DND-41 (cell line): ENCODE measurements around the gene CCDC158.

Experiments
- CTCF ChIP-seq: IDR thresholded peaks from 2 replicates; pipeline ENCODE4 v1.5.1; 2012; ENCODE audit warnings: borderline replicate concordance, low read length, moderate library complexity, mild to moderate bottlenecking; ENCODE audit not compliant: poor library complexity, severe bottlenecking; ENCODE audit errors: extremely low read depth
- EZH2 ChIP-seq: IDR thresholded peaks from 3 replicates; pipeline ENCODE4 v1.6.1; 2012; ENCODE audit warnings: borderline replicate concordance, low read depth, mild to moderate bottlenecking, moderate library complexity, low read length, inconsistent platforms; ENCODE audit not compliant: severe bottlenecking

- TF ChIP-seq CTCF (no peak), EZH2 (no peak)
Observed at GRCh38 chr4:76326515-76326914, 94.4 kb downstream of the CCDC158 start.
